Daoy (cell line): ENCODE results near the gene TMCC3. TPM values are rescaled to one million over a fixed set of nuclear protein-coding genes. Genes with fewer than 3 reads are reported as not detected.
"Not testable (repeated sequence)": the region's sequence is repeated elsewhere in the genome, so short reads cannot be mapped to it uniquely, and the experiment has no call there.

ENCODE experiments used
- DNase-seq: peaks from one replicate; pipeline ENCODE4 v3.0.0-alpha.2; 2015; ENCODE audit warnings: low read depth
- total RNA-seq: library from RNA; depleted of rRNA; stranded (reverse); fragments of >200 nt; shearing (Covaris generic); gene quantifications from 2 replicates; pipeline ENCODE4 v1.2.3, GENCODE V29; 2014; rRNA removed

Gene TMCC3
- 0.80 and 1.5 TPM in 2 replicates for total RNA-seq

- DNase-seq = peak; percentile 70
Measured at GRCh38 chr12:94650143-94651056, at the start of gene TMCC3. TSS of gene TMCC3 (minus strand) at chr12:94650557. CDS start at chr12:94650430, 127 bp downstream.

GRCh38 chr12:94699801-94700200, 49.4 kb upstream of the TMCC3 start:
- no peak for DNase-seq

GRCh38 chr12:94698578-94698977, 48.2 kb upstream of the TMCC3 start:
- DNase-seq = no peak

GRCh38 chr12:94697631-94698030, 47.3 kb upstream of the TMCC3 start:
- no peak for DNase-seq

- no peak for DNase-seq
Measured at GRCh38 chr12:94694732-94695131, 44.4 kb upstream of the TMCC3 start.

- DNase-seq = not testable (repeated sequence)
Measured at GRCh38 chr12:94692826-94693225, 42.5 kb upstream of the TMCC3 start.

- DNase-seq = no peak
Measured at GRCh38 chr12:94690198-94690771, 39.9 kb upstream of the TMCC3 start.

- no peak for DNase-seq
Measured at GRCh38 chr12:94689646-94690036, 39.3 kb upstream of the TMCC3 start.

- peak; percentile 17 for DNase-seq
Measured at GRCh38 chr12:94689002-94689645, 38.8 kb upstream of the TMCC3 start.

GRCh38 chr12:94687891-94688290, 37.5 kb upstream of the TMCC3 start:
- DNase-seq = no peak

- DNase-seq = no peak
Measured at GRCh38 chr12:94686834-94687628, 36.7 kb upstream of the TMCC3 start.

GRCh38 chr12:94684416-94685142, 34.2 kb upstream of the TMCC3 start:
- DNase-seq = no peak

GRCh38 chr12:94679554-94680195, 29.3 kb upstream of the TMCC3 start:
- no peak for DNase-seq

GRCh38 chr12:94678849-94679248, 28.5 kb upstream of the TMCC3 start:
- no peak for DNase-seq

- no peak for DNase-seq
Measured at GRCh38 chr12:94678379-94678778, 28.0 kb upstream of the TMCC3 start.

- DNase-seq = no peak
Measured at GRCh38 chr12:94677778-94678177, 27.4 kb upstream of the TMCC3 start.

GRCh38 chr12:94676922-94677321, 26.6 kb upstream of the TMCC3 start:
- no peak for DNase-seq

GRCh38 chr12:94676031-94676641, 25.8 kb upstream of the TMCC3 start:
- no peak for DNase-seq

- DNase-seq = no peak
Measured at GRCh38 chr12:94674835-94675234, 24.5 kb upstream of the TMCC3 start.

GRCh38 chr12:94674051-94674451, 23.7 kb upstream of the TMCC3 start:
- no peak for DNase-seq
